Suprapubic skin (tissue), 4 donors: Measurements from ENCODE around the gene DPYSL4. TPM values are rescaled to one million over a fixed set of nuclear protein-coding genes. Genes with fewer than 3 reads are reported as not detected.

Source experiments
- DNase-seq, 2 donors: peaks; one replicate each; pipeline ENCODE4 v3.0.0-alpha.2; 2019; ENCODE audit warnings: low spot score in 2 of 2
- H3K27ac ChIP-seq: fragments of 200-600 bp; sonication (generic); one replicate; pipeline ENCODE4 v1.5.1; 2019
- H3K27me3 ChIP-seq: fragments of 200-600 bp; sonication (generic); one replicate; pipeline ENCODE4 v1.5.1; 2019
- H3K36me3 ChIP-seq: fragments of 200-600 bp; sonication (generic); one replicate; pipeline ENCODE4 v1.5.1; 2019
- H3K4me1 ChIP-seq: fragments of 200-600 bp; sonication (generic); one replicate; pipeline ENCODE4 v1.5.1; 2019
- H3K4me3 ChIP-seq: fragments of 200-600 bp; sonication (generic); one replicate; pipeline ENCODE4 v1.5.1; 2019; ENCODE audit warnings: mild to moderate bottlenecking
- H3K9me3 ChIP-seq: fragments of 200-600 bp; sonication (generic); one replicate; pipeline ENCODE4 v1.5.1; 2019
- EP300 ChIP-seq: sonication (generic); formaldehyde crosslinking; IDR thresholded peaks from one replicate; pipeline ENCODE4 v1.6.1; 2017; ENCODE audit warnings: antibody characterized with exemption
- POLR2A ChIP-seq, 2 donors: fragments of 450-650 bp; IDR thresholded peaks; one replicate each; pipeline ENCODE4 v1.6.1; 2017; ENCODE audit warnings: antibody characterized with exemption in 2 of 2, mild to moderate bottlenecking in 2 of 2, moderate library complexity in 2 of 2
- POLR2AphosphoS5 ChIP-seq, 3 donors: sonication (generic); formaldehyde crosslinking; IDR thresholded peaks; one replicate each; pipeline ENCODE4 v1.6.1; 2017; ENCODE audit warnings: antibody characterized with exemption in 3 of 3
- WGBS: methylation state at CpG from one replicate; pipeline ENCODE4 v1.1.5; 2018; 5-methylcytosine and 5-hydroxymethylcytosine counted together
- total RNA-seq, 4 donors: library from RNA; depleted of rRNA; stranded (reverse); fragments of >200 nt; gene quantifications; one replicate each; pipeline ENCODE4 v1.1.0, GENCODE V29; 2016
- TF ChIP-seq, protein P1 (sequence below), 2 donors: fragments of 200-600 bp in 1 of 2; fragments of 450-650 bp in 1 of 2; sonication (generic) in 1 of 2; IDR thresholded peaks; one replicate each; pipeline ENCODE4 v1.5.1; 2016 to 2019; ENCODE audit warnings: antibody characterized with exemption in 2 of 2, mild to moderate bottlenecking in 1 of 2, moderate library complexity in 1 of 2

DPYSL4 gene
- total RNA-seq, 4 donors from 2014 or later: 0.38 to 1.7 (median 0.91) TPM; not detected in 1

DNA sequence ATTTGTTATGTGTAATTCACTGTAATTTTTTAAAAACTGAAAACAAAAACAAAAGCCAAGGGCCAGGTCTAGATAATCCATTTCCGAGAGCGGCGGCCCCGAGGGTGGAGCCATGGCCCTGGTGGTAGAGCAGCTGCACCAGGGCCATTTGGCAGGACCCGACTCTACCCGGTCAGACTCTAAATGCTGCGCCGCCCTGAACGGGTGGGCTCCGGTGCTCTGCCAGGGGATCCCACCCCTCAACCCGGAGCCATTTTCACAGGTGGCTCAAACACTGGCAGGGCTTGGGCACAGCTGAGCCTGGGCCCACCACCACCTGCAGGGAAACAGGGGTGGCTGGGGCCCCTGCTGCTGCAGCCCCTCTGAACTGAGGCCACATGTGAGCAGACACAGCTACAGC is 56.9 kb downstream of the DPYSL4 start:
- Histone ChIP-seq H3K4me1 (peaks cover 3% of the 10 kb centered on the region), H3K36me3 (no peaks in the 10 kb centered on the region), H3K4me3 (no peak overlapping the region), H3K27ac (no peak overlapping the region), H3K27me3 (no peaks in the 10 kb centered on the region), H3K9me3 (no peaks in the 10 kb centered on the region)
- TF ChIP-seq EP300 (no peak), POLR2AphosphoS5 (IDR thresholded peaks at IDR 0.05) (no peak), POLR2A (IDR thresholded peaks at IDR 0.05) (no peak)
- TF ChIP-seq, protein P1, sequence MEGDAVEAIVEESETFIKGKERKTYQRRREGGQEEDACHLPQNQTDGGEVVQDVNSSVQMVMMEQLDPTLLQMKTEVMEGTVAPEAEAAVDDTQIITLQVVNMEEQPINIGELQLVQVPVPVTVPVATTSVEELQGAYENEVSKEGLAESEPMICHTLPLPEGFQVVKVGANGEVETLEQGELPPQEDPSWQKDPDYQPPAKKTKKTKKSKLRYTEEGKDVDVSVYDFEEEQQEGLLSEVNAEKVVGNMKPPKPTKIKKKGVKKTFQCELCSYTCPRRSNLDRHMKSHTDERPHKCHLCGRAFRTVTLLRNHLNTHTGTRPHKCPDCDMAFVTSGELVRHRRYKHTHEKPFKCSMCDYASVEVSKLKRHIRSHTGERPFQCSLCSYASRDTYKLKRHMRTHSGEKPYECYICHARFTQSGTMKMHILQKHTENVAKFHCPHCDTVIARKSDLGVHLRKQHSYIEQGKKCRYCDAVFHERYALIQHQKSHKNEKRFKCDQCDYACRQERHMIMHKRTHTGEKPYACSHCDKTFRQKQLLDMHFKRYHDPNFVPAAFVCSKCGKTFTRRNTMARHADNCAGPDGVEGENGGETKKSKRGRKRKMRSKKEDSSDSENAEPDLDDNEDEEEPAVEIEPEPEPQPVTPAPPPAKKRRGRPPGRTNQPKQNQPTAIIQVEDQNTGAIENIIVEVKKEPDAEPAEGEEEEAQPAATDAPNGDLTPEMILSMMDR (IDR thresholded peaks at IDR 0.05): no peak
- no peak for DNase-seq
- WGBS: 93% methylated on average over 7 of the region's 11 CpGs

- Histone ChIP-seq H3K9me3 (no peaks in the 10 kb centered on the region), H3K36me3 (no peaks in the 10 kb centered on the region), H3K4me1 (peaks cover 6% of the 10 kb centered on the region), H3K4me3 (no peak overlapping the region), H3K27ac (no peak overlapping the region), H3K27me3 (no peaks in the 10 kb centered on the region)
- DNase-seq: no peak
- TF ChIP-seq POLR2A (IDR thresholded peaks at IDR 0.05): no peak
- TF ChIP-seq EP300: no peak
- no peak for TF ChIP-seq POLR2AphosphoS5 (IDR thresholded peaks at IDR 0.05)
- WGBS: 92% methylated on average over 14 of the region's 14 CpGs
Observed at GRCh38 chr10:132245056-132245455, 58.3 kb downstream of the DPYSL4 start.

DNA sequence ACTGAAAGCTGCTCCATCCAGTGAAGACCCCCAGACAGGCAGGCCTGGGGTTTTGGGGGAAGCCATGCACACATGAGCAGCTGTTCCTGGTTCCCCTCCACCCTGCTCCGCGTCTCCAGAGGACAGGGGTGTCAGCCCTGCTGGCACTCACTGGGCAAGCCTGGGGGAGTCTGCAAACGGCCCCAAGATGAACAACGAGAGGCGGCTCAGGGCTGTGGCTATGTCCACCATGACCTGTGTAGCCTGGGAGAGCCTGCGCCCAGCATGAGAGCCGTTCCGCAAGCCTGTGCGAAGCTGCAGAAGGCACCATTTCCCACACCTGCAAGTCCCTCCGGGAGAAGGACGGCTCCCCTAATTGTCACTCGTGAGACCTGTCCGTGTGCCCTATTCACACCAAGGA is 59.5 kb downstream of the DPYSL4 start:
- 89% methylated on average over 7 of the region's 13 CpGs for WGBS
- TF ChIP-seq EP300 (no peak), POLR2AphosphoS5 (IDR thresholded peaks at IDR 0.05) (no peak), POLR2A (IDR thresholded peaks at IDR 0.05) (no peak)
- TF ChIP-seq, protein P1 (IDR thresholded peaks at IDR 0.05): no peak
- Histone ChIP-seq H3K36me3 (no peaks in the 10 kb centered on the region), H3K9me3 (no peaks in the 10 kb centered on the region), H3K4me3 (no peak overlapping the region), H3K4me1 (peaks cover 6% of the 10 kb centered on the region), H3K27me3 (no peaks in the 10 kb centered on the region), H3K27ac (no peak overlapping the region)
- DNase-seq: no peak

GRCh38 chr10:132247943-132248342 is 61.2 kb downstream of the DPYSL4 start:
- 74% methylated on average over 16 of the region's 19 CpGs for WGBS
- TF ChIP-seq POLR2AphosphoS5 (IDR thresholded peaks at IDR 0.05) (no peak), EP300 (no peak), POLR2A (IDR thresholded peaks at IDR 0.05) (no peak)
- TF ChIP-seq, protein P1 (IDR thresholded peaks at IDR 0.05): no peak
- no peaks in the 10 kb centered on the region for H3K27me3 ChIP-seq
- H3K4me3 ChIP-seq: no peak overlapping the region
- DNase-seq: no peak
- no peaks in the 10 kb centered on the region for H3K36me3 ChIP-seq
- no peaks in the 10 kb centered on the region for H3K9me3 ChIP-seq
- peaks cover 6% of the 10 kb centered on the region for H3K4me1 ChIP-seq
- H3K27ac ChIP-seq: no peak overlapping the region

DNA sequence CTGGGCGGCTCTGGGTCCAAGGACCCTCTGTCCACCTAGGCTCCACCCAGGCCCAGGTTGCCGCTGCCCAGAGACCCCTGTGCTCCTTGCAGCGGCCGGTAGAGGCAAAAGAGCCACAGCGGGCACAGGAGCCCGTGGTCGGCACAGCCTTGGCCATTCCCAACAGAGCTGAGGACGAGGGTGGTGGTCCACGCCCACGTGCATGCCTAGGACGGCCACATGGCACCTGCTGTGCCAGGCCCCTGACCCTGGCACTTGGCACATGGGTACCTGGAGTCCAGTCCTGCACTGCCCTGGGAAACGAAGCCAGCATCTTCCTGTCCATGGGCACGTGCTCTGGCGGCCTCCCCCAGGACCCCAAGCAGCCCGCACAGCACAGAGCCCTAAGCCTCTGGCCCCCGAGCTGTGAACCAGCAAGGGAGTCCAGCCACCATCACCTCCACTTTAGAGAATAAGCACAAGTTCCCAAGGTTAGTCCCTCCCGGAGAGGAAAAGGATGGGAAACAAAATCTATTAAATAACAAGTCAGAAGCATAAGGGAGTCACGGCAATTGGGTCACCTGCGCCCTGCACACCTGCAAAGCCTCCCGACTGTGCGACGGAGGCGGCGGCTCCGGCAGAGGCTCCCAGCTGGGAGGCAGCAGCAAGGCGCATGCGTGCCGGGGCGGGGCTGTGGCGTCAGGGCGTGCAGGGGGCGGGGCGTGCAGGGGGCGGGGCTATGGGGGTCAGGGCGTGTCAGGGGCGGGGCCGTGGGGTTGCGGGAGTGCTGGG is 61.9 kb downstream of the DPYSL4 start:
- Histone ChIP-seq H3K9me3 (no peaks in the 10 kb centered on the region), H3K4me3 (peak overlapping the region; percentile 24), H3K36me3 (no peaks in the 10 kb centered on the region), H3K27ac (no peak overlapping the region), H3K27me3 (no peaks in the 10 kb centered on the region), H3K4me1 (peaks cover 6% of the 10 kb centered on the region)
- no peak for TF ChIP-seq POLR2AphosphoS5 (IDR thresholded peaks at IDR 0.05)
- no peak for TF ChIP-seq POLR2A (IDR thresholded peaks at IDR 0.05)
- TF ChIP-seq EP300: no peak
- TF ChIP-seq, protein P1 (IDR thresholded peaks at IDR 0.05): no peak
- WGBS: 67% methylated on average over 21 of the region's 38 CpGs
- DNase-seq: no peak
